HCT116 (cell line): ENCODE measurements around the gene DDX27. TPM values are rescaled to one million over a fixed set of nuclear protein-coding genes. Genes with fewer than 3 reads are reported as not detected.

Experiments used
- ATAC-seq: fragments of 200-7000 bp; cut with Tn5 transposase; 2 replicates; pipeline ENCODE4 v1.9.1; 2020; ENCODE audit warnings: mild to moderate bottlenecking, moderate library complexity
- BruUV-seq: library from RNA; stranded (reverse); fragments of 400-500 nt; replicated peaks from 2 replicates; lab custom pipeline; 2021; lab: Mats Ljungman, UMichigan
- CTCF ChIA-PET: fragments of 300-600 bp; sonication (Branson Sonifier 250); formaldehyde crosslinking; loops from one replicate; lab custom pipeline; 2021; ENCODE audit warnings: antibody characterized with exemption; lab: Charles Lee
- POLR2A ChIA-PET: fragments of 300-600, 350-600 bp; sonication (Branson Sonifier 250); formaldehyde crosslinking; loops from one replicate; lab custom pipeline; 2021; ENCODE audit warnings: antibody characterized with exemption; lab: Charles Lee
- RAD21 ChIA-PET, 2 experiments: fragments of 300-600 bp; sonication (Branson Sonifier 250); formaldehyde crosslinking; loops; one replicate each; lab custom pipeline; 2023; ENCODE audit warnings: low total read pairs in 2 of 2; ENCODE audit not compliant: uncharacterized antibody in 2 of 2, unreplicated experiment in 2 of 2, low non-redundant PET in 1 of 2; lab: Charles Lee
- DNase-seq: peaks from one replicate; pipeline ENCODE4 v3.0.0-alpha.2; 2010; ENCODE audit warnings: low read depth, low spot score
- H2AFZ ChIP-seq: fragments of 200-600 bp; shearing (Covaris generic), sonication (generic); 2 replicates; pipeline ENCODE4 v1.6.1; 2017; ENCODE audit warnings: low read depth, mixed run types, mixed read lengths, antibody characterized with exemption, low read length; ENCODE audit not compliant: poor library complexity, severe bottlenecking
- H3K27ac ChIP-seq: 2 replicates; pipeline ENCODE4 v1.5.1; 2012; ENCODE audit warnings: low read depth, low read length
- H3K27me3 ChIP-seq: fragments of 200-600 bp; sonication (generic); 2 replicates; pipeline ENCODE4 v1.6.1; 2016; ENCODE audit warnings: mixed run types, low read length, mixed read lengths; ENCODE audit not compliant: insufficient read depth
- H3K36me3 ChIP-seq, 2 experiments: fragments of 200-500 bp in 1 of 2; fragments of 200-600 bp in 1 of 2; sonication (Bioruptor generic) in 1 of 2; sonication (generic) in 1 of 2; 2 replicates each; pipeline versions ENCODE4 v1.5.1 to v1.6.1; 2014 to 2016; ENCODE audit warnings: low read length in 2 of 2, inconsistent platforms in 1 of 2, mixed read lengths in 1 of 2, mixed run types in 1 of 2; ENCODE audit not compliant: insufficient read depth in 2 of 2, control insufficient read depth in 1 of 2
- H3K4me1 ChIP-seq, 2 experiments: fragments of 200-600 bp in 1 of 2; sonication (generic) in 1 of 2; 2 replicates each; pipeline versions ENCODE4 v1.5.1 to v1.6.1; 2012 to 2017; ENCODE audit warnings: low read length in 2 of 2, inconsistent platforms in 1 of 2, mild to moderate bottlenecking in 1 of 2, mixed read lengths in 1 of 2, mixed run types in 1 of 2, moderate library complexity in 1 of 2; ENCODE audit not compliant: insufficient read depth in 2 of 2, control insufficient read depth in 1 of 2
- H3K4me2 ChIP-seq: fragments of 200-600 bp; sonication (generic); 2 replicates; pipeline ENCODE4 v1.6.1; 2017; ENCODE audit warnings: mixed run types, low read length, mixed read lengths
- H3K4me3 ChIP-seq, 2 experiments: fragments of 200-600 bp in 1 of 2; sonication (generic) in 1 of 2; replicated peaks in 1 of 2; 2 replicates each; pipeline ENCODE4 v1.5.1; 2011 to 2016; ENCODE audit warnings: low read length in 2 of 2, control low read depth in 1 of 2, low read depth in 1 of 2, mild to moderate bottlenecking in 1 of 2, mixed read lengths in 1 of 2, mixed run types in 1 of 2
- H3K79me2 ChIP-seq: fragments of 200-600 bp; sonication (generic); 2 replicates; pipeline ENCODE4 v1.6.1; 2017; ENCODE audit warnings: mild to moderate bottlenecking, mixed run types, low read length, moderate library complexity, mixed read lengths; ENCODE audit not compliant: insufficient read depth
- H3K9ac ChIP-seq: fragments of 200-600 bp; sonication (generic); 2 replicates; pipeline ENCODE4 v1.6.1; 2016; ENCODE audit warnings: low read length, mixed read lengths
- H3K9me2 ChIP-seq: fragments of 200-600 bp; sonication (generic), shearing (Covaris generic); 2 replicates; pipeline ENCODE4 v1.6.1; 2017; ENCODE audit warnings: mixed run types, mild to moderate bottlenecking, moderate library complexity; ENCODE audit not compliant: insufficient read depth
- H3K9me3 ChIP-seq, 2 experiments: fragments of 200-500 bp in 1 of 2; fragments of 200-600 bp in 1 of 2; sonication (Bioruptor generic) in 1 of 2; sonication (generic) in 1 of 2; 2 replicates each; pipeline ENCODE4 v1.6.1; 2014 to 2017; ENCODE audit warnings: low read length in 2 of 2, mixed read lengths in 2 of 2, inconsistent platforms in 1 of 2, low read depth in 1 of 2, mild to moderate bottlenecking in 1 of 2, mixed run types in 1 of 2, moderate library complexity in 1 of 2; ENCODE audit not compliant: control insufficient read depth in 1 of 2, insufficient read depth in 1 of 2
- H4K20me1 ChIP-seq: fragments of 200-600 bp; sonication (generic), shearing (Covaris generic); 2 replicates; pipeline ENCODE4 v1.6.1; 2017; ENCODE audit warnings: mixed run types, mild to moderate bottlenecking, moderate library complexity; ENCODE audit not compliant: insufficient read depth
- CBX3 ChIP-seq: IDR thresholded peaks from 2 replicates; pipeline ENCODE4 v1.6.1; 2012; ENCODE audit warnings: low read depth
- CEBPB ChIP-seq: IDR thresholded peaks from 2 replicates; pipeline ENCODE4 v1.6.1; 2012; ENCODE audit warnings: low read depth
- CTCF ChIP-seq, 3 experiments: fragments of 200-600 bp in 1 of 3; sonication (generic) in 1 of 3; IDR thresholded peaks in 2 of 3; conservative IDR thresholded peaks in 1 of 3; 2 replicates each; pipeline ENCODE4 v1.5.1; 2012 to 2017; ENCODE audit warnings: low read depth in 2 of 3, low read length in 2 of 3, antibody characterized with exemption in 1 of 3, borderline replicate concordance in 1 of 3, control low read depth in 1 of 3, mild to moderate bottlenecking in 1 of 3, mixed read lengths in 1 of 3, mixed run types in 1 of 3, moderate library complexity in 1 of 3; ENCODE audit not compliant: insufficient read depth in 1 of 3
- EZH2 ChIP-seq: fragments of 200-600 bp; sonication (generic); IDR thresholded peaks from 2 replicates; pipeline ENCODE4 v1.6.1; 2017; ENCODE audit warnings: antibody characterized with exemption, mixed run types
- JUND ChIP-seq: IDR thresholded peaks from 2 replicates; pipeline ENCODE4 v1.6.1; 2012
- MAX ChIP-seq: IDR thresholded peaks from 2 replicates; pipeline ENCODE4 v1.6.1; 2012
- RAD21 ChIP-seq: IDR thresholded peaks from 2 replicates; pipeline ENCODE4 v1.6.1; 2012; ENCODE audit warnings: low read depth, mild to moderate bottlenecking
- SIN3A ChIP-seq: IDR thresholded peaks from 2 replicates; pipeline ENCODE4 v1.6.1; 2012; ENCODE audit warnings: low read depth
- SP1 ChIP-seq: IDR thresholded peaks from 2 replicates; pipeline ENCODE4 v1.6.1; 2012; ENCODE audit warnings: low read depth
- SRF ChIP-seq: IDR thresholded peaks from 2 replicates; pipeline ENCODE4 v1.6.1; 2012; ENCODE audit warnings: low read depth
- TCF7L2 ChIP-seq: IDR thresholded peaks from 2 replicates; pipeline ENCODE4 v1.7.0; 2011; ENCODE audit warnings: borderline replicate concordance, inconsistent platforms; ENCODE audit not compliant: insufficient read depth, insufficient read length; ENCODE audit errors: extremely low read depth
- ZFX ChIP-seq: fragments of 450-650 bp; IDR thresholded peaks from 2 replicates; pipeline ENCODE4 v1.6.1; 2017
- ZNF274 ChIP-seq: fragments of 200-500 bp; sonication (Bioruptor generic); IDR thresholded peaks from 2 replicates; pipeline ENCODE4 v1.6.1; 2014; ENCODE audit warnings: mild to moderate bottlenecking, low read depth, low read length, inconsistent platforms
- intact Hi-C: fragments of 100-400 bp; cut with micrococcal nuclease; formaldehyde crosslinking; loops from 2 replicates; pipeline ENCODE4 v1.10.0; 2022
- total RNA-seq: library from RNA; stranded (reverse); gene quantifications from one replicate; pipeline ENCODE4 v1.2.1, GENCODE V29; 2021; ENCODE audit not compliant: unreplicated experiment
- TF ChIP-seq, protein P1 (sequence below): IDR thresholded peaks from 2 replicates; pipeline ENCODE4 v1.6.1; 2011; ENCODE audit warnings: mild to moderate bottlenecking, low read length, moderate library complexity; ENCODE audit not compliant: insufficient replicate concordance; ENCODE audit errors: extremely low read depth

The DDX27 gene
- total RNA-seq, 1 experiment from 2014 or later, result 32.1 TPM

DNA sequence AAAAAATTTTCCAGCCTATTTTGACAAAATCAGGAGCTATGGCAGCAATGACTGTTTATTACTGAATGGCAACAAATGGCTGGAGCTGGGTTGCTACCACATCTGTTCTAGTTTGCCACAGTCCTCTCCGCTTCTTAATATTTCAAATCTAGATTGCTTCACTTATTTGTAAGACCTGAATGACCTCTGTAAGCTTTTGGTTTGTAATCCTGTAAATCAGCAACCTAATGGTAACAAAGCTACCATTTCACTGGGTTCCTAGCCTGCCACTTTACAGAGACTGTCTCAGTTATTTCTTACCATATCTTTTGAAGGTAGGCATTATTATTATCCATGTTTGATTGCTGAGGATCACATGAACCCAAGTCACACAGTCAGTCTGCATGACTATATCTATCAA is 43.2 kb downstream of the DDX27 start:
- Histone ChIP-seq H3K9me3 (no peaks in the 10 kb centered on the region), H3K9me2 (no peaks in the 10 kb centered on the region), H3K27me3 (no peaks in the 10 kb centered on the region), H3K4me3 (no peak overlapping the region), H2AFZ (no peak overlapping the region), H3K79me2 (peaks cover 49% of the 10 kb centered on the region), H3K4me2 (no peak overlapping the region), H3K9ac (no peak overlapping the region), H3K4me1 (no peaks in the 10 kb centered on the region), H3K36me3 (peaks cover 50 to 63% of the 10 kb centered on the region in 2 experiments), H3K27ac (no peak overlapping the region), H4K20me1 (peaks cover 15% of the 10 kb centered on the region; the same call in 1 of the 2 replicates)
- intact Hi-C loops, result no loop called here
- no peak for ATAC-seq
- no TSS peak for BruUV-seq
- DNase-seq, result no peak
- ChIA-PET CTCF (interaction anchor here (1.2 kb wide), 1 partner anchor 17 kb away, joined by 4 read pairs; no protein-coding TSS in a partner anchor), POLR2A (no interaction called here), RAD21 (no interaction called here)
- TF ChIP-seq RAD21, result no peak
- TF ChIP-seq SP1, result no peak
- no peak for TF ChIP-seq JUND
- TF ChIP-seq CEBPB, result no peak
- TF ChIP-seq SIN3A, result no peak
- no peak for TF ChIP-seq EZH2

- H3K79me2 ChIP-seq, result peaks cover 91% of the 10 kb centered on the region
- H3K4me3 ChIP-seq, result no peak overlapping the region
- no peak overlapping the region for H2AFZ ChIP-seq
- no peak overlapping the region for H3K9ac ChIP-seq
- no peak overlapping the region for H3K27ac ChIP-seq
- DNase-seq (no peak), ATAC-seq (no peak)
- H4K20me1 ChIP-seq, result peaks cover 15% of the 10 kb centered on the region; the same call in 1 of the 2 replicates
- ChIA-PET POLR2A (interaction anchor here (1.0 kb wide), 1 partner anchor 11 kb away, joined by 3 read pairs; the partner anchor contains the start of gene ZNFX1), RAD21 (no interaction called here), CTCF (no interaction called here)
- no peaks in the 10 kb centered on the region for H3K4me1 ChIP-seq
- BruUV-seq, result no TSS peak
- no peaks in the 10 kb centered on the region for H3K9me3 ChIP-seq
- no peaks in the 10 kb centered on the region for H3K9me2 ChIP-seq
- peaks cover 50 to 76% of the 10 kb centered on the region in 2 experiments for H3K36me3 ChIP-seq
- H3K4me2 ChIP-seq, result no peak overlapping the region
- intact Hi-C loops, result no loop called here
- no peaks in the 10 kb centered on the region for H3K27me3 ChIP-seq
- TF ChIP-seq CBX3 (no peak), TCF7L2 (no peak), ZFX (no peak), ZNF274 (no peak), SRF (no peak), MAX (no peak), CTCF (IDR thresholded peaks at IDR 0.05 in 2 of 3, conservative IDR thresholded peaks at IDR 0.05 in 1 of 3; ENCODE audit: borderline replicate concordance in 1 of 3, insufficient read depth in 1 of 3, low read depth in 2 of 3, low read length in 2 of 3) (no peak)
- TF ChIP-seq, protein P1, sequence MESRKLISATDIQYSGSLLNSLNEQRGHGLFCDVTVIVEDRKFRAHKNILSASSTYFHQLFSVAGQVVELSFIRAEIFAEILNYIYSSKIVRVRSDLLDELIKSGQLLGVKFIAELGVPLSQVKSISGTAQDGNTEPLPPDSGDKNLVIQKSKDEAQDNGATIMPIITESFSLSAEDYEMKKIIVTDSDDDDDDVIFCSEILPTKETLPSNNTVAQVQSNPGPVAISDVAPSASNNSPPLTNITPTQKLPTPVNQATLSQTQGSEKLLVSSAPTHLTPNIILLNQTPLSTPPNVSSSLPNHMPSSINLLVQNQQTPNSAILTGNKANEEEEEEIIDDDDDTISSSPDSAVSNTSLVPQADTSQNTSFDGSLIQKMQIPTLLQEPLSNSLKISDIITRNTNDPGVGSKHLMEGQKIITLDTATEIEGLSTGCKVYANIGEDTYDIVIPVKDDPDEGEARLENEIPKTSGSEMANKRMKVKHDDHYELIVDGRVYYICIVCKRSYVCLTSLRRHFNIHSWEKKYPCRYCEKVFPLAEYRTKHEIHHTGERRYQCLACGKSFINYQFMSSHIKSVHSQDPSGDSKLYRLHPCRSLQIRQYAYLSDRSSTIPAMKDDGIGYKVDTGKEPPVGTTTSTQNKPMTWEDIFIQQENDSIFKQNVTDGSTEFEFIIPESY, result no peak
Observed at GRCh38 chr20:49267327-49267726, 48.1 kb downstream of the DDX27 start.
